Measurements from ENCODE around the gene RETSAT. TPM values are rescaled to one million over a fixed set of nuclear protein-coding genes. Genes with fewer than 3 reads are reported as not detected.
A peak's percentile ranks its signal among the peaks of the same experiment; 100 is the strongest.

The RETSAT gene
- total RNA-seq, 1 donor from 2014 or later, result 36.3 TPM

GRCh38 chr2:85394976-85395375, 40.6 kb upstream of the RETSAT start:
- peaks cover 5% of the 10 kb centered on the region for H3K4me1 Mint-ChIP-seq (ENCODE audit: low read depth)
- H3K9me3 Mint-ChIP-seq (ENCODE audit: low read depth), result no peaks in the 10 kb centered on the region
- no peak overlapping the region for H3K4me3 Mint-ChIP-seq (ENCODE audit: unreplicated experiment)
- peak; percentile 52 for DNase-seq (ENCODE audit: low spot score)
- H3K27me3 Mint-ChIP-seq (ENCODE audit: low read depth), result no peaks in the 10 kb centered on the region
- TF ChIP-seq CTCF (IDR thresholded peaks at IDR 0.05), result no peak
- H3K27ac Mint-ChIP-seq (ENCODE audit: unreplicated experiment), result no peak overlapping the region
- peaks cover 10% of the 10 kb centered on the region for H3K36me3 Mint-ChIP-seq (ENCODE audit: low read depth)

- peaks cover 10% of the 10 kb centered on the region for H3K36me3 Mint-ChIP-seq (ENCODE audit: low read depth)
- no peak overlapping the region for H3K4me3 Mint-ChIP-seq (ENCODE audit: unreplicated experiment)
- no peaks in the 10 kb centered on the region for H3K9me3 Mint-ChIP-seq (ENCODE audit: low read depth)
- no peak for TF ChIP-seq CTCF (IDR thresholded peaks at IDR 0.05)
- H3K4me1 Mint-ChIP-seq (ENCODE audit: low read depth), result peaks cover 5% of the 10 kb centered on the region
- H3K27ac Mint-ChIP-seq (ENCODE audit: unreplicated experiment), result no peak overlapping the region
- H3K27me3 Mint-ChIP-seq (ENCODE audit: low read depth), result no peaks in the 10 kb centered on the region
- peak; percentile 38 for DNase-seq (ENCODE audit: low spot score)
Measured at GRCh38 chr2:85394261-85394681, 39.9 kb upstream of the RETSAT start.

- H3K27ac Mint-ChIP-seq (ENCODE audit: unreplicated experiment), result no peak overlapping the region
- DNase-seq (ENCODE audit: low spot score), result peak; percentile 54
- no peaks in the 10 kb centered on the region for H3K27me3 Mint-ChIP-seq (ENCODE audit: low read depth)
- peaks cover 10% of the 10 kb centered on the region for H3K36me3 Mint-ChIP-seq (ENCODE audit: low read depth)
- peaks cover 5% of the 10 kb centered on the region for H3K4me1 Mint-ChIP-seq (ENCODE audit: low read depth)
- H3K9me3 Mint-ChIP-seq (ENCODE audit: low read depth), result no peaks in the 10 kb centered on the region
- no peak for TF ChIP-seq CTCF (IDR thresholded peaks at IDR 0.05)
- H3K4me3 Mint-ChIP-seq (ENCODE audit: unreplicated experiment), result no peak overlapping the region
Measured at GRCh38 chr2:85393836-85394235, 39.5 kb upstream of the RETSAT start.

GRCh38 chr2:85390941-85391669, 36.8 kb upstream of the RETSAT start:
- DNase-seq (ENCODE audit: low spot score), result peak; percentile 71
- no peaks in the 10 kb centered on the region for H3K9me3 Mint-ChIP-seq (ENCODE audit: low read depth)
- TF ChIP-seq CTCF (IDR thresholded peaks at IDR 0.05), result peak; percentile 76
- no peak overlapping the region for H3K4me3 Mint-ChIP-seq (ENCODE audit: unreplicated experiment)
- no peaks in the 10 kb centered on the region for H3K4me1 Mint-ChIP-seq (ENCODE audit: low read depth)
- no peaks in the 10 kb centered on the region for H3K27me3 Mint-ChIP-seq (ENCODE audit: low read depth)
- no peak overlapping the region for H3K27ac Mint-ChIP-seq (ENCODE audit: unreplicated experiment)
- peaks cover 9% of the 10 kb centered on the region for H3K36me3 Mint-ChIP-seq (ENCODE audit: low read depth)

GRCh38 chr2:85388878-85389538, 34.7 kb upstream of the RETSAT start:
- Mint-ChIP-seq H3K27ac (ENCODE audit: unreplicated experiment) (no peak overlapping the region), H3K27me3 (ENCODE audit: low read depth) (no peaks in the 10 kb centered on the region)

More at GRCh38 chr2:85388878-85389538, 34.7 kb upstream of the RETSAT start:
- H3K4me3 Mint-ChIP-seq (ENCODE audit: unreplicated experiment), result no peak overlapping the region
- peak; percentile 36 for DNase-seq (ENCODE audit: low spot score)
- H3K9me3 Mint-ChIP-seq (ENCODE audit: low read depth), result no peaks in the 10 kb centered on the region
- TF ChIP-seq CTCF (IDR thresholded peaks at IDR 0.05), result no peak
- H3K4me1 Mint-ChIP-seq (ENCODE audit: low read depth), result no peaks in the 10 kb centered on the region
- H3K36me3 Mint-ChIP-seq (ENCODE audit: low read depth), result peaks cover 15% of the 10 kb centered on the region

Measured in chondrocyte (in vitro differentiated cells).